NK-92 (cell line): ENCODE results near the gene CBFA2T2.
"Not testable (repeated sequence)": the region's sequence is repeated elsewhere in the genome, so short reads cannot be mapped to it uniquely, and the experiment has no call there.

Source experiments
- DNase-seq: peaks from one replicate; lab custom pipeline; 2025; ENCODE audit not compliant: unreplicated experiment; lab: John Stamatoyannopoulos, UW

CBFA2T2 gene

DNA sequence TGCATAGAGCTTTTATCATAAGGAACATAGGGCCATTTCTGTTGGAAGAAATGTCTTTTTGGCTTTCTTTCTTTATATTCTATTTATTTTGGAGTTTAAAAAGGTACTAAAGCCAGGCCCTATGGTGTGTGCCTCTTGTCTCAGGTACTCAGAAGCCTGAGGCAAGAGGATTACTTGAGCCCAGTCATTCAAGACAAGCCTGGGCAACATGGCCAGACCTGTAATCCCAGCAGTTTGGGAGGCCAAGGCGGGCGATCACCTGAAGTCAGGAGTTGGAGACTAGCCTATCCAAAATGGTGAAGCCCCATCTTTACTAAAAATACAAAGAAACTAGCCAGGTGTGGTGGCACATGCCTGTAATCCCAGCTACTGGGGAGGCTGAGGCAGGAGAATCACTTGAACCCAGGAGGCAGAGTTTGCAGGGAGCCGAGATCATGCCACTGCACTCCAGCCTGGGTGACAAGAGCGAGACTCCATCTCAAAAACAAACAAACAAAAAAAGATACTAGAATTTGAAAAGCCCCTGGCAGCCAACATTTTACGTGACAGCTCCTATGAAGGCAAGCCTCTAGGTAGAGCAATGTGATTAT, 80.0 kb downstream of the CBFA2T2 start:
- DNase-seq, result no peak

GRCh38 chr20:33570743-33571142, 80.8 kb downstream of the CBFA2T2 start:
- DNase-seq, result no peak

DNA sequence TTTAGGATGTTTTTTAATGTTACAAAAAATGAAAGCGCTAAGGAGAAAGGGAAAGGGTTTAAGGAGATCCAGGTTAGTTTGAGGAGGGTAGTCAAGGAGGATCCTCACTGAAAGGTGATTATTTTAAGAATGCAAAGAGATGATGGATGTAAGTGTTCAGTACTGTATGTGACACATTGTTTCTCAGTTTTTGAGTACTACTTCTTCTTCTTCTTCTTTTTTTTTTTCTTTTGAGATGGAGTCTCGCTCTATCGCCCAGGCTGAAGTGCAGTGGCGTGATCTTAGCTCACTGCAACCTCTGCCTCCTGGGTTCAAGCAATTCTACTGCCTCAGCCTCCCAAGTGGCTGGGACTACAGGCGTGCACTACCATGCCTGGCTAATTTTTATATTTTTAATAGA, 83.4 kb downstream of the CBFA2T2 start:
- DNase-seq, result not testable (repeated sequence)

DNA sequence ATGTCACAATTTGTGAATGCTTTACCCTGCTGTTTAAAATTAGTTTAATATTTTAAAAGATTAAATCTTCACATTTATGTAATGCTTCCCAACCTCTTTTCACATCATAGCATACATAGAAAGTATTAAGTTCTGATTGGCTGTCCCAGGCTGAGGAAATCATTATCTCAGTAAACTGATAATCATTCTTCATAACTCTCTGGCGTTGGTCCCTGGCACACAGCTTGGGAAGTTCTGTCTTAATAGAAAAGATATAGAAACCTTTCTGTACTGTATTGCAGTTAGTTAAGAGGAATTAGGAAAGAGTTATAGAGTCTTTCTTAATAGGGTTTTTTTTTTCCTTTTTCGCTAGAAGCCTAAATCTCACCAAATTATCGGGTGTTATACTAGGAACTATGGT, 85.4 kb downstream of the CBFA2T2 start:
- DNase-seq, result no peak

DNA sequence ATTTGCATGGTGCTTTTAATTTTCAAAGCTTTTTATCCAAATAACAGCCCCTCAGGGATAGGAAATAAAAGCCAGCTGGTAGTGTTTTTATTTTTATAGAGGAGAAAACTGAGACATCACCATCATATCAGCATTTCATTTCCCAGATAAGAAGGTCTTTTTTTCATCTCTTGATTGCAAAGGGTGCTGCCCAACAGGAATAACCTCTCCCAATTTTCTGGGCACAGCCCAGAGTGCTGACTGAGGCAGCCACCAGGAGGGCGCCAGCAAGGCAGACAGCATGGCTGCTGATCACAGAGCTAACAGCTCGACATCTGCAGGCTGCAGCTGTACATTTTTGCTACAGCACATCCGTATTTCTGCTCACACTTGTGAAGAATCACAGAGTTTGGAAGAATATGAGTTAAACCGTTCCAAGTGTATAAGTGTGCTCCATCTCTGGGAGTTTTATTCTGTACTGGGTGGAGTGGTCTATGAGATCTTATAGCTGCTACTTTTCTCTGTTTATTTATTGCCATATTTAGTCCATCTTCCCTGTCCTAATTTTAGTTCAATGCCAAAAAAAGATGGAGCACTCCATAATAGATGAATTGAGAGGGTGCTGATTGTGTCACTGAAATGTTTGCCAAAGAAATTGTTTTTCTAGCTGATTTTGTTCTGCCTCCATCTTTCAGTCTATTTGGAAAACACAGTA, 86.7 kb downstream of the CBFA2T2 start:
- no peak for DNase-seq

- no peak for DNase-seq
Measured at GRCh38 chr20:33578510-33578909, 88.6 kb downstream of the CBFA2T2 start.

GRCh38 chr20:33583143-33583542, 93.2 kb downstream of the CBFA2T2 start:
- no peak for DNase-seq

DNA sequence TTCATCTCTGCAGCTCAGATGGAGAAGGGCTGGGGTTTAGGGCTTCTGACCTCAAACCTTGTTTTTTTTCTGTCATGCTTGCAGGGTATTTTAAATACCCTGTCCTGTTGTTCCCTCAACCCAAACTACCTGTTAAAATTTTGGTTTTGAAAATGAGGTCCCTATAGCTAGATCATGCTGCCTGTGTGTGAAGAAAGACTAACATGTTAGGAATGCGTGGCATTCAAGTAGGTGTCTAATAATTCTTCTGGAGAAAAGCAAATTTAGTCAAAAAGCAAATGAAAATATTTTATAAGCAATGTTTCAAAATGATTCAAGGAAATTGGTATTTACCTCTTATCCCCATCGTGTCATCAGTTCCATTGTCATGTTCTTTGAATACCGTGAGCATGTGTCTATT, 95.1 kb downstream of the CBFA2T2 start:
- no peak for DNase-seq

GRCh38 chr20:33585413-33585812, 95.5 kb downstream of the CBFA2T2 start:
- DNase-seq, result no peak

DNA sequence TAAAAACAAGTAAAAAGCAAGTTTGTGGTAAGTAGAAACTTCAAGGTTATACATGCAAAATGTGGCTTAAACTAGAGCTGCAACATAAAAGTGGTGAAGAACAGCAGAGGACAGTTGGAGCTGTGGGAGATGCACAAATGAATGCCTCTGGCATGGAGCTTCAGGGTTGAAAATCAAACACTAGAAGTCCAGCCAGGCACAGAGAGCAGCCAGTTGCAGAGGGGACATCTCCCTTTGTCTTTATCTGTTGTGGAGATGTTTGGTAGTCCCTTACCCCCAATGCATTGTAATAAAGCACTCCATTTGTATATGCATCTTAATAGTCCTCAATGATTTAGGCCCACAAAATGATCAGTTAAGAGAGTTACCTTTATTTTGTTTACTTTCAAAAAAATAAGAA, 99.2 kb downstream of the CBFA2T2 start:
- DNase-seq, result no peak

DNA sequence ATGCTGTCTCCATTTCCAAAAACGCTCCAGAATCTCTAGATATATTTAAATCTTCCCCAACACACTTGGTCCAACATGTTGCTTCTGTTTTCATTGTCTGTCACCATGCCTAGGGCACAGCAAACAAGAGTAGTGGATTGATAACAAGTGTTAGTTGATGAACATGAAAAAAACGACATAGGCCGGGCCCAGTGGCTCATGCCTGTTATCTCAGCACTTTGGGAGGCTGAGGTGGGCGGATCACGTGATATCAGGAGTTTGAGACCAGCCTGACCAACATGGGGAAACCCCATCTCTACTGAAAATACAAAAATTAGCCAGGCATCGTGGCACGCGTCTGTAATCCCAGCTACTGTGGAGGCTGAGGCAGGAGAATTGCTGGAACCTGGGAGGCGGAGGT, 102.0 kb downstream of the CBFA2T2 start:
- DNase-seq, result not testable (repeated sequence)

DNA sequence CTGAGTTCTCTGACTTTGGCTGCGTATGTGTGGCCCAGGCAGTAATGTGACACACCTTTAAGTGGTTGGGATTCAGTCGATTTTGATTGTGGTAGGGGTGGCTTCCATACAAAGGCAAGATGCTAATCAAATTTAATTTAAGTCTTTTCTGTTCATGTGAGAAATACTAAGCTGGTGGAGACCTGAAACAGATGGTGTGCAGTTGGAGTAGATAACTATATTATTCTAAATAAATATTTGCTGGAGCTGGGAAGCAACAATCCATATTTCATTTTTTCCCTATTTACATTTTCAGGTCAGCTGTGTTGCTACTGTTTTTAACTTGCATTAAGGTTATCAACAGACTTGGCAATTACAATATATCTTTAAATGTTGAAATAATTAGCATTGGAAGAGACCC, 104.8 kb downstream of the CBFA2T2 start:
- no peak for DNase-seq

DNA sequence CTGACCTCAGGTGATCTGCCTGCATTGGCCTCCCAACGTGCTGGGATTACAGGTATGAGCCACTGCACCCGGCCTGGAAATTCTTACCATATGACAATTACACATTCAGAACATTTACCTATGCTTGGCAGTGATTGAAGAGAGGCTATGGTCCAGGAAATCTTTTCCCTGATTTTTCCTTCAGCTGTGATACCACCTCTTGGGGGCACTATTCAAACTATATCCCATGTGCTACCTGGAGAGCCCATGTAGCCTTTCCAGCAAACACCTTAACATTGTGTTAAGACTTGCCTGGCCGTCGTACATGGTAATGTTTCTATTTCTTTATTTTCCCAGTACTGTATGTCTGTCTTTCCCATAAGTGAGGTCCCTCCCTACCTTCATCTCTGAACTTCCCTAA, 110.5 kb downstream of the CBFA2T2 start:
- DNase-seq, result no peak

DNA sequence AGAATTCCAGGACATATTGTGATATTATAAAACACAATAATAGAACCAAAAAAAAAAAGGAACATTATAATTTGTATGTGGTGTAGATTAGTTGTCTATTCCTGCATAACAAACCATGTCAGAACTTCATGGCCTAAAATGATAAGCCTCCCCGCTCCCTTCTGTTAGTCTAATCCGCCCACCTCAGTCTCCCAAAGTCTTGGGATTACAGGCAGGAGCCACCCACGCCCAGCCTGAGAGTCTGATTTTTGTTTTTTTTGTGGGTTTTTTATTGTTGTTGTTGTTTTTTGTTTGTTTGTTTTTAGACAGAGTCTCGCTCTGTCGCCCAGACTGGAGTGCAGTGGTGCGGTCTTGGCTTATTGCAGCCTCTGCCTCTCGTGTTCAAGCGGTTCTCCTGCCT, 111.1 kb downstream of the CBFA2T2 start:
- DNase-seq, result no peak

GRCh38 chr20:33601861-33602260, 112.0 kb downstream of the CBFA2T2 start:
- no peak for DNase-seq

DNA sequence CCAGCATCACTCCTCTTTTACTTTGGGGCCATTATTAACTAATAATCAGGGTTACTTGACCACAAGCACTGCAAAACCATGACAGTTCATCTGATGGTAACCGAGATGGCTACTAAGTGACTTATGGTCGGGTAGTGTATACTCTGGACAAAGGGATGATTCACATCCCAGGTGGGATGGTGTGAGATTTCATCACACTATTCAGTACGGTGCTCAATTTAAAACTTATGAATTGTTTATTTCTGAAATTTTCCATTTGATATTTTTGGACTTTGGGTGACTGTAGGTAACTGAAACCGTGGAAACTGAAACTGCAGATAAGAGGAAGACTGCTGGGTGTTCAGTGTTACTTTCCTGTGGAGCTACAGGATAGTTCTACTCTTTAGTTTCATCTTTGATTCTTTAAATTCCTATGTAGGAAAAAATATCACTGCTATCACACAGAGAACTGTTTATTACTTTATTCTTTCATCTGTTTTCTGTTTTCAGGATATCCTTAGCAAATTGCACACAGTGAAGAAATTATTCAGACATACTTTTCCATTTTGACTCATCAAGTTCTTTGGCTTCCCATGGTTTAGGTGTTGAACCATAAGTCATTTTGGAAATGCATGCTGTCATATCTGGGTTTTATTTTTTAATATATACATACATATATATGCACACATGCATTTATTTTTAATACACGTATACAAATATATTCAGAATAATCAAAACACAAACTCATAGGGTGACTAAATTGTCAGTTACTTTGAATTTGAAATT, 113.1 kb downstream of the CBFA2T2 start:
- no peak for DNase-seq

DNA sequence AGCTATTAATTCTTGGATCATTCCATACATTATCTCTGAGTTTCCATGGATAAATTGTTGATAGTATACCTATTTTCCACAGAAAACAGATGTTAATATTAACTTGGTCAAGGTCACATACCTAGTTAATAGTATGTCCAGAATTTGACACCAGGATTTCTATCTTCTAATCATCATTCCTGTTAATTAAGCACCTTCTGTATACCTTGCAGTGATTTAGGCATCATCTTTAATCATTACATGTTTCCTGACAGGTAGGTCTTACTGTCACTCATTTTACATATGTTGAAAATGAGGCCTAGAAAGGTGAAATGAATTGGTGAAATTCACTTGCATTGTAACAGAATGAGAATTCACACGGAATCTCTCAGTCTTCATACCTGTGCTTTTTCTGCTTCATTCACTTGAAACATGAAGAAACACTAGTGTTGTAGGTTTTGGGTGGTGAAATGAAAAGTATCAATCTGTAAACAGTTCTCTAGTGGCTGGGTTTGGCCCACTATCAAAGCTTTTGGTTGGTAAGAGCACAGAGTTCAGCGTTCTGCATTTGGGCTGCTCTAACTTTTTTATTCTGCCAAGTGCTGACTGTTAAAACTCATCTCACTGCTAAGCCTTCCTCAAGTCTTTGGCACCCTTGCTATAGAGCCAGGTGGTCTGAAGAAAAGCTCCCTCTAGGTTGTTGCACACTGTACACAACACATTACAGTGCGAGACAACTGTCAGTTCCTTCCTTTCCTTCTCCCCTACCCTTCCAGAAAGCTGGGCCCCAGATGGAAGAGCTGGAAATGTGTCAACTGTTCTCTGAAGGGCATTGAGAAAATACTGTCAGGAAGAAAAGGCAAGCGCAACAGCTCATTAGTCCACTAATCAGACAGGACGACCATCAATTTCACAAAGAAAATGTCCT, 114.4 kb downstream of the CBFA2T2 start:
- DNase-seq, result no peak

DNA sequence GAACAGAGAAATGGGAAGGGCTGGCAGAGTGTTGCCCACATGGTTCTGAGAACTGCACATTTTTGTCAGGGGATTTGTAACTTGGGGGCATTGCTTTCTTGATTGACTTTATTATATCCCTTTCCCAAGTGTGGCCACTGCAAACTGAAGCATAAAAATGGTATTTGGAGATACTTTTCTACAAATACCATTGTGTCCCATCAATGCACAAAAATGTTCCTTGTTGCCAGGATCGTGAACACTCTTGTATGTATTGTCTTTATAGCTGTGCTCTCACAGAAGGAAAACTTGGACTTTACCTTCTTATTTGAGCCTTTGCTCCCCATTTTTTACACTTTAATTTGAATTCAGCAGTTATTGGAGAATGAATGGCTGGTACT, 115.1 kb downstream of the CBFA2T2 start:
- no peak for DNase-seq

- no peak for DNase-seq
Measured at GRCh38 chr20:33606118-33606771, 116.3 kb downstream of the CBFA2T2 start.

DNA sequence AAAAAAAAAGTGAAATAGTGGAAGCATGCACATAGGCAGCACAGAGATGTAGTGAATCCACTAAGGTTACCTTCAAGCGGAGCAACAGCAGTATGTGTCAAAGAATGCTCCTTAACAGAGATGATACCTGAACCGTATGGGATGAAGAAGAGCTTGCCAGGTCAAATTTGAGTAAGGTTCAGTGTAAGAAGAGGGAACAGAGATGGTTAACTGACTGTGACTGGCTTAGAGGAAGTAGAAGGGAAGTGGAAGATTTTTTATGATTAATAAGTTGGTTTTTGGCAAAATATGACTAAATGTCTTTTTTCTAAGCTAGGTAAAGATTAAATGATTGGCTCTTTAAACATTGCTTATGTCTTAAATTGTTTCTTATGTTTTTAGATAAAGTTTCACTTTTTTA, 119.6 kb downstream of the CBFA2T2 start:
- DNase-seq, result no peak

DNA sequence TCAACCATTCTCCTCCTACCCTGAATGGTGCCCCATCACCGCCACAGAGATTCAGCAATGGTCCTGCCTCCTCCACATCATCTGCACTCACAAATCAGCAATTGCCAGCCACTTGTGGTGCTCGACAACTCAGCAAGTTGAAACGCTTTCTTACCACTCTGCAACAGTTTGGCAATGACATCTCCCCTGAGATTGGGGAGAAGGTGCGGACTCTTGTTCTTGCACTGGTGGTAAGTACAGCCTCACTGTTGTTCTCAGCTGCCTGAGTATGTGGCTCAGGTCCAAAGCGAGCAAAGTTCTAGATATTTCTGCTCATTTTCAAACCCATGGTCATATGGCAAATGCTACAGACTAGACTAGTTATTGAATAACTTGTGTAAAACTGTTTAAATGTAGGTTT, 121.2 kb downstream of the CBFA2T2 start:
- DNase-seq, result no peak
